T47D (cell line): ENCODE measurements around the gene ZNF771.
"Not testable (repeated sequence)": the region's sequence is repeated elsewhere in the genome, so short reads cannot be mapped to it uniquely, and the experiment has no call there.

Experiments used
- DNase-seq, 2 experiments: peaks; one replicate each; pipeline versions ENCODE4 v3.0.0 to v3.0.0-alpha.2; 2011 to 2012; ENCODE audit warnings: low read depth in 1 of 2, low spot score in 1 of 2
- JUND ChIP-seq: IDR thresholded peaks from 2 replicates; pipeline ENCODE4 v1.6.1; 2012; ENCODE audit warnings: low read depth
- in situ Hi-C: cut with HindIII; loops from 2 replicates; pipeline ENCODE4 v1.10.0; 2016; ENCODE audit warnings: low sequenced_read_pairs, low pct_unique_long_range_greater_than_20kb

ZNF771 gene

DNA sequence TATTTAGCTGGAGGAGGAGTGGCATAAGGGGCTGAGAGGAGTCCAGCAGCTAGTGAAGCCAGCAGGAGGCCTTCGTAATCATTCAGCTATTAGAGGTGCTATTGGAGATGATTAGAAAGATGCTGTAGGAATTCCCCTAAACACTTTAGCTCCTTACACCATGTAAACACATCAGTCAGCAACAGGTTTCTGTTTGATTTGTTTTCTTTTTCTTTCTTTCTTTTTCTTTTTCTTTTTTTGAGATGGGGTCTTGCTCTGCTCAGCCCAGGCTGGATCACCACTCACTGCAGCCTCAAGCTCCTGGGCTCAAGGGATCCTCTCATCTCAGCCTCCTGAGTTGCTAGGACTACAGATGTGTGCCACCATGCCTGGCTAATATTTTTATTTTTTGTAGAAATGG lies 48.9 kb downstream of the ZNF771 start:
- DNase-seq = no peak
- TF ChIP-seq JUND = no peak
- in situ Hi-C loops = no loop called here

DNA sequence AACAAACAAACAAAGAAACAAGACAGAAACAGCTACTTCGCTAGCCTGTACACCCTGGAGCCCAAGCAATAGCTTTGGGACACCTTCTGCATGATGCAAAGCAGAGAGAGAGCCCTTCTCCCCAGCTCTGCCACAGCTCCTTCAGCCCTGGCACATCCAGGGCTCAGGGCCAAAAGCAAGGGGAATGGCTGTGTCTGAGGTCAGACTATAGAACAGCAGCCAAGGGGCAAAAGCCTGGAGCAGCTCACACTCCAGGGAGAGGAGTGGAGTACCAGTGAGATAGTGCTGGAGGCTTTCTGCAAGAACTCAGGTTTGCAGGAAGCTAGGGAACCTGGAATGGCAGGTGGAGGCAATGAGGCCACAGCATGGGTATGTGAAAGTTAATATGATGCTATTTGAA lies 49.9 kb downstream of the ZNF771 start:
- DNase-seq = no peak
- in situ Hi-C loops = no loop called here
- TF ChIP-seq JUND = no peak

DNA sequence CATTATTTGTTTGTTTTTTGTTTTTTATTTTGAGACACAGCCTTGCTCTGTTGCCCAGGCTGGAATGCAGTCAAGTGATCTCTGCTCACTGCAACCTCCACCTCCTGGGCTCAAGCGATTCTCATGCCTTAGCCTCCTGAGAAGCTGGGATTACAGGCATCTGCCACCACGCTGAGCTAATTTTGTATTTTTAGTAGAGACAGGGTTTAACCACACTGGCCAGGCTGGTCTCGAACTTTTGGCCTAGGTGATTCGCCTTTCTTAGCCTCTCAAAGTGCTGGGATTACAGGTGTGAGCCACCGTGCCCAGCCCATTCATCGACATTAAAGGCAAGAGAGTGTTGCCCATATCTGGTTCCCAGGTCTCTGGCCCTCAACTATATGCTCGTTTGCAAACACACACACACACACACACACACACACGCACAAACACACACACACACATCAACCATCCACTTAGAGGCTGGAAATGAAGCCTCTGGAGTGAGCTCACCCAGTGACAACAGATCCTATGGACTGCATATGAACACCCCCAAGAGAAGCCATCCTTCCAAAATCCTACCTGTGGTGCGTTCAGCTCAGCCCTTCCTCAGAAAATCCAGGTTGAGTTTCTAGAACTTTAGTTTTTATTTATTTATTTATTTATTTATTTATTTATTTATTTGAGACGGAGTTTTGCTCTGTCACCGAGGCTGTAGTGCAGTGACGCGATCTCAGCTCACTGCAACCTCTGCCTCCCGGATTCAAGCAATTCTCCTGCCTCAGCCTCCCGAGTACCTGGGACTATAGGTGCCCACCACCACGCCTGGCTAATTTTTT lies 50.5 kb downstream of the ZNF771 start:
- DNase-seq = no peak
- in situ Hi-C loops = no loop called here
- TF ChIP-seq JUND = no peak

DNA sequence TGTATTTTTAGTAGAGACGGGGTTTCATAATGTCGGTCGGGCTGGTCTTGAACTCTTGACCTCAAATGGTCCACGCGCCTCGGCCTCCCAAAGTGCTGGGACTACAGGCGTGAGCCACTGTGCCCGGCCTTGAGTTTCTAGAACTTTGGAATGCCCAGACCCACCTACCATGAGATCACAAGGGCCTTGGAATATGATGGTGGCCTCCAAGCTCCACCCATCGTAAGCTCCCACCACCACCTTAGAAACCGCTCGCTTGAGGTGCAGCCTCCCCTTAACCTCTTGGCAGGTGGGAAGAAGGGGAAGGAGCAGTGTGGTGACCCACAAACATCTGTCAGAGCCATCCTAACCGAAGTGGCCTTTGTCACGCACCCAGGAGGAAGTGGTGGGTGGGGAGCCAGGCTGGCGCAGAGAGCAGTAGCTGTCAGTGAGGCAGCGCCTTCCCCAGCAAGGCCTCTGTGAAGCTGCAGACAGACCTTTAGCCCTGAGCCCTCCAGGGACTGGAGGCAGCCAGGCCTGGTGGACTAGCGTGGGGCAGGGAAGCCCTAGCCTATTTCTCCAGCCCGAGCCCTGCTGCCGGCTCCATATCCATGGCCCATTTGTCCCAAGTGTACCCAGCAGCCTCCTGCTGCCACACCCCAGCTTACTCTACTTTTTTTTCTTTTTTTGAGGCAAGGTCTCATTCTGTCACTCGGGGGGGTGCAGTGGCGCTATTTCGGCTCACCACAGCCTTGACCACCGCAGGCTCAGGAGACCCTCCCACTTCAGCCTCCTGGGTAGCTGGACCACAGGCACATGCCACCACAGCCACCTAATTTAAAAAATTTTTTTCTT lies 51.4 kb downstream of the ZNF771 start:
- DNase-seq = no peak
- in situ Hi-C loops = no loop called here
- no peak for TF ChIP-seq JUND

DNA sequence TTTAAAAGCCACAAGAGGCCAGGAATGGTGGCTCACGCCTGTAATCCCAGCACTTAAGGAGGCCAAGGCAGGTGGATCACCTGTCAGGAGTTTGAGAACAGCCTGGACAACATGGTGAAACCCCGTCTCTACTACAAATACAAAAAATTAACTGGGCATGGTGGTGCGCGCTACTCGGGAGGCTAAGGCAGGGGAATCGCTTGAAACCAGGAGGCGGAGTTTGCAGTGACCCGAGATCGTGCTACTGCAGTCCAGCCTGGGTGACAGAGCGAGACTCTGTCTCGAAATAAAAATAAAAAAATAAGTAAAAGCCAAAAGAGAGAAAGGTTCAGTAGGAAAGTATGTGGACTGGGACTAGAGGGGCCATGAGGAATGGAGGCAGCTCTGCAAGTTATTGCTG lies 52.0 kb downstream of the ZNF771 start:
- DNase-seq = no peak
- TF ChIP-seq JUND = no peak
- in situ Hi-C loops = no loop called here

DNA sequence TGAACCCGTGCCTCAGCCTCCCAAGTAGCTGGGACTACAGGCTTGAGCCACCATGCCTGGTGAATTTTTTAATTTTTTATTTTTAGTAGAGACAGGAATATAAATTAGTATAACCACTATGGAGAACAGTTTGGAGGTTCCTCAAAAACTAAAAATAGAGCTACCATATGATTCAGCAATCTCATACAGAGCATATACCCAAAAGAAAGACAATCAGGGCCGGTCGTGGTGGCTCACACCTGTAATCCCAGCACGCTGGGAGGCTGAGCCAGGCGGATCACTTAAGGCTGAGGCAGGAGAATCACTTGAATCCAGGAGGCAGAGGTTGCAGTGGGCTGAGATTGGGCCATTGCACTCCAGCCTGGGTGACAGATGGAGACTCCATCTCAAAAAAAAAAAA lies 54.0 kb downstream of the ZNF771 start:
- in situ Hi-C loops, DNase-seq: not testable (repeated sequence)

DNA sequence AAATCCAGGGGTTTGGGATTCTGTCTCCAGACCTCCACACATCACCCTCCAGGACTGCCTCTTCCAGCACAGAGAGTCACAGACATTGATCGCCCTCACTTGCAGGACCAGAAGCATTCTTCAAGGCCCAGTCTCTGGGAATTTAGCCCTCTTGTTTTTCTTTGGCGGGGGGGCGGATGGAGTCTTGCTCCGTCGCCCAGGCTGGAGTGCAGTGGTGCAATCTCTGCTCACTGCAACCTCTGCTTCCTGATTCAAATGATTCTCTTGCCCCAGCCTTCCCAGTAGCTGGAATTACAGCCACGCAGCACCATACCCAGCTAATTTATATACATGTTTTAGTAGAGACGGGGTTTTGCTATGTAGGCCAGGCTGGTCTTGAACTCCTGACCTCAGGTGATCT lies 56.7 kb downstream of the ZNF771 start:
- no peak for DNase-seq
- in situ Hi-C loops = no loop called here
- no peak for TF ChIP-seq JUND
